ENCODE results near the gene RGS14. TPM values are rescaled to one million over a fixed set of nuclear protein-coding genes. Genes with fewer than 3 reads are reported as not detected.
"Not testable (repeated sequence)": the region's sequence is repeated elsewhere in the genome, so short reads cannot be mapped to it uniquely, and the experiment has no call there.

Gene RGS14
- total RNA-seq, 1 experiment from 2014 or later: 11.9 TPM

- intact Hi-C loops (cut with micrococcal nuclease; ENCODE audit: unreplicated experiment): no loop called here
- BruUV-seq (replicated peaks): no TSS peak
- H3K27me3 ChIP-seq (ENCODE audit: insufficient read depth, low read depth): no peaks in the 10 kb centered on the region
- ChIA-PET CTCF (no interaction called here), POLR2A (ENCODE audit: unreplicated experiment) (no interaction called here)
- H3K9me3 ChIP-seq (ENCODE audit: insufficient read depth, low read depth): no peaks in the 10 kb centered on the region
- H3F3A ChIP-seq (ENCODE audit: insufficient read depth, low read depth): peaks cover 20% of the 10 kb centered on the region
- peak overlapping the region; percentile 16 for H3K4me2 ChIP-seq
- no peaks in the 10 kb centered on the region for H3K9me2 ChIP-seq (ENCODE audit: insufficient read depth)
- no peak overlapping the region for H2AFZ ChIP-seq
- H3K27ac ChIP-seq: no peak overlapping the region; the same call in 1 of the 2 replicates
- H3K4me3 ChIP-seq: no peak overlapping the region
- TF ChIP-seq, protein P1, sequence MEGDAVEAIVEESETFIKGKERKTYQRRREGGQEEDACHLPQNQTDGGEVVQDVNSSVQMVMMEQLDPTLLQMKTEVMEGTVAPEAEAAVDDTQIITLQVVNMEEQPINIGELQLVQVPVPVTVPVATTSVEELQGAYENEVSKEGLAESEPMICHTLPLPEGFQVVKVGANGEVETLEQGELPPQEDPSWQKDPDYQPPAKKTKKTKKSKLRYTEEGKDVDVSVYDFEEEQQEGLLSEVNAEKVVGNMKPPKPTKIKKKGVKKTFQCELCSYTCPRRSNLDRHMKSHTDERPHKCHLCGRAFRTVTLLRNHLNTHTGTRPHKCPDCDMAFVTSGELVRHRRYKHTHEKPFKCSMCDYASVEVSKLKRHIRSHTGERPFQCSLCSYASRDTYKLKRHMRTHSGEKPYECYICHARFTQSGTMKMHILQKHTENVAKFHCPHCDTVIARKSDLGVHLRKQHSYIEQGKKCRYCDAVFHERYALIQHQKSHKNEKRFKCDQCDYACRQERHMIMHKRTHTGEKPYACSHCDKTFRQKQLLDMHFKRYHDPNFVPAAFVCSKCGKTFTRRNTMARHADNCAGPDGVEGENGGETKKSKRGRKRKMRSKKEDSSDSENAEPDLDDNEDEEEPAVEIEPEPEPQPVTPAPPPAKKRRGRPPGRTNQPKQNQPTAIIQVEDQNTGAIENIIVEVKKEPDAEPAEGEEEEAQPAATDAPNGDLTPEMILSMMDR (conservative IDR thresholded peaks at IDR 0.05): no peak
- TF ChIP-seq EZH2 (IDR thresholded peaks at IDR 0.05; ENCODE audit: low read depth): no peak
- peak; percentile 70 to 91 for DNase-seq
- peaks cover 18% of the 10 kb centered on the region for H3K4me1 ChIP-seq (replicated peaks; ENCODE audit: insufficient read depth)
- H4K20me1 ChIP-seq (ENCODE audit: insufficient read depth): peaks cover 28% of the 10 kb centered on the region
- peaks cover 20% of the 10 kb centered on the region for H3K36me3 ChIP-seq (ENCODE audit: low read depth)
- peaks cover 40% of the 10 kb centered on the region for H3K79me2 ChIP-seq (ENCODE audit: low read depth)
Measured at GRCh38 chr5:177339107-177339638, 18.6 kb upstream of the RGS14 start.

GRCh38 chr5:177343000-177343399 lies 14.7 kb upstream of the RGS14 start:
- H3K9me3 ChIP-seq (ENCODE audit: insufficient read depth, low read depth); intact Hi-C loops (cut with micrococcal nuclease; ENCODE audit: unreplicated experiment); H3K9me2 ChIP-seq (ENCODE audit: insufficient read depth); H3K27me3 ChIP-seq (ENCODE audit: insufficient read depth, low read depth); DNase-seq; H3K27ac ChIP-seq; CTCF ChIA-PET; H3K4me3 ChIP-seq; BruUV-seq (replicated peaks); POLR2A ChIA-PET (ENCODE audit: unreplicated experiment); H3K36me3 ChIP-seq (ENCODE audit: low read depth); H2AFZ ChIP-seq; H3K4me2 ChIP-seq: not testable (repeated sequence)
- Histone ChIP-seq H3K4me1 (replicated peaks; ENCODE audit: insufficient read depth) (peaks cover 18% of the 10 kb centered on the region), H4K20me1 (ENCODE audit: insufficient read depth) (peaks cover 51% of the 10 kb centered on the region), H3K79me2 (ENCODE audit: low read depth) (peaks cover 71% of the 10 kb centered on the region), H3F3A (ENCODE audit: insufficient read depth, low read depth) (peaks cover 28% of the 10 kb centered on the region)

- peaks cover 8% of the 10 kb centered on the region for H3K36me3 ChIP-seq (ENCODE audit: low read depth)
- TF ChIP-seq, protein P1 (conservative IDR thresholded peaks at IDR 0.05): no peak
- TF ChIP-seq EZH2 (IDR thresholded peaks at IDR 0.05; ENCODE audit: low read depth): no peak
- H3K27ac ChIP-seq: no peak overlapping the region
- H3K4me2 ChIP-seq: no peak overlapping the region
- peaks cover 17% of the 10 kb centered on the region for H3K4me1 ChIP-seq (replicated peaks; ENCODE audit: insufficient read depth)
- ChIA-PET POLR2A (ENCODE audit: unreplicated experiment) (no interaction called here), CTCF (no interaction called here)
- peaks cover 25% of the 10 kb centered on the region for H3F3A ChIP-seq (ENCODE audit: insufficient read depth, low read depth)
- no peaks in the 10 kb centered on the region for H3K27me3 ChIP-seq (ENCODE audit: insufficient read depth, low read depth)
- no peaks in the 10 kb centered on the region for H3K9me3 ChIP-seq (ENCODE audit: insufficient read depth, low read depth)
- no peak overlapping the region for H3K4me3 ChIP-seq
- DNase-seq: no peak
- no peaks in the 10 kb centered on the region for H3K9me2 ChIP-seq (ENCODE audit: insufficient read depth)
- peaks cover 75% of the 10 kb centered on the region for H3K79me2 ChIP-seq (ENCODE audit: low read depth)
- no peak overlapping the region for H2AFZ ChIP-seq
- BruUV-seq (replicated peaks): no TSS peak
- H4K20me1 ChIP-seq (ENCODE audit: insufficient read depth): peaks cover 47% of the 10 kb centered on the region
- intact Hi-C loops (cut with micrococcal nuclease; ENCODE audit: unreplicated experiment): no loop called here
Measured at GRCh38 chr5:177343777-177344176, 13.9 kb upstream of the RGS14 start.

DNA sequence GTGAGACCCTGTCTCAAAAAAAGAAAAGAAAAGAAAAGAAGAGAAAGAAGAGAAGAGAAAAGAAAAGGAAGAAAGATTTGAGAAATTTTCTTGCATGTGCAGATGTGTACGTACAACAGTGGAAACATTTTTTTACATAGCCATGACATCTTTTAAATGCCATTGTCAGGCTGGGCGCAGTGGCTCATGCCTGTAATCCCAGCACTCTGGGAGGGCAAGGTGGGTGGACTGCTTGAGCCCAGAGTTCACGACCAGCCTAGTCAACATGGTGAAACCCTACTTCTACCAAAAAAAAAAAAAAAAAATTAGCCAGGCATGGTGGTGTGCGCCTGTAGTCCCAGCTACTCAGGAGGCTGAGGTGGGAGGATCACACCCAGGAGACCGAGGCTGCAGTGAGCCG lies 12.8 kb upstream of the RGS14 start:
- CTCF ChIA-PET: interaction anchor here (0.7 kb wide), 1 partner anchor 71 kb away, joined by 6 read pairs; no protein-coding TSS in a partner anchor
- no peak overlapping the region for H3K27ac ChIP-seq
- H3F3A ChIP-seq (ENCODE audit: insufficient read depth, low read depth): peaks cover 14% of the 10 kb centered on the region
- H3K9me2 ChIP-seq (ENCODE audit: insufficient read depth): no peaks in the 10 kb centered on the region
- H3K36me3 ChIP-seq (ENCODE audit: low read depth): peaks cover 13% of the 10 kb centered on the region
- TF ChIP-seq, protein P1 (conservative IDR thresholded peaks at IDR 0.05): no peak
- no peak for TF ChIP-seq EZH2 (IDR thresholded peaks at IDR 0.05; ENCODE audit: low read depth)
- BruUV-seq (replicated peaks): no TSS peak
- peaks cover 82% of the 10 kb centered on the region for H3K79me2 ChIP-seq (ENCODE audit: low read depth)
- no peak overlapping the region for H3K4me2 ChIP-seq
- no peaks in the 10 kb centered on the region for H3K27me3 ChIP-seq (ENCODE audit: insufficient read depth, low read depth)
- intact Hi-C loops (cut with micrococcal nuclease; ENCODE audit: unreplicated experiment): no loop called here
- H3K9me3 ChIP-seq (ENCODE audit: insufficient read depth, low read depth): no peaks in the 10 kb centered on the region
- peaks cover 37% of the 10 kb centered on the region for H4K20me1 ChIP-seq (ENCODE audit: insufficient read depth)
- H3K4me1 ChIP-seq (replicated peaks; ENCODE audit: insufficient read depth): peaks cover 15% of the 10 kb centered on the region
- DNase-seq: no peak
- H2AFZ ChIP-seq: no peak overlapping the region
- POLR2A ChIA-PET (ENCODE audit: unreplicated experiment): no interaction called here
- no peak overlapping the region for H3K4me3 ChIP-seq

Data from PC-9 (cell line).